ENCODE data around the gene APOC1.

- TF ChIP-seq ZNF565 (CRISPR knock-in tag; conservative IDR thresholded peaks at IDR 0.05; ENCODE audit: low read depth): no peak
- TF ChIP-seq ZC3H10 (CRISPR knock-in tag; IDR thresholded peaks at IDR 0.05): no peak
- TF ChIP-seq RARB (CRISPR knock-in tag; IDR thresholded peaks at IDR 0.05): no peak
- TF ChIP-seq PPARA (CRISPR knock-in tag; IDR thresholded peaks at IDR 0.05; ENCODE audit: borderline replicate concordance): no peak
- TF ChIP-seq CSRNP3 (CRISPR knock-in tag; IDR thresholded peaks at IDR 0.05): no peak
- TF ChIP-seq ESRRG (CRISPR knock-in tag; IDR thresholded peaks at IDR 0.05): no peak
- TF ChIP-seq ZFP30 (CRISPR knock-in tag; IDR thresholded peaks at IDR 0.05): no peak
- no peak for TF ChIP-seq PATZ1 (CRISPR knock-in tag; IDR thresholded peaks at IDR 0.05; ENCODE audit: borderline replicate concordance)
- no peak for TF ChIP-seq OSR1 (CRISPR knock-in tag; IDR thresholded peaks at IDR 0.05)
- no peak for TF ChIP-seq TOX (CRISPR knock-in tag; IDR thresholded peaks at IDR 0.05; ENCODE audit: borderline replicate concordance)
- no peak for TF ChIP-seq SNAI2 (CRISPR knock-in tag; IDR thresholded peaks at IDR 0.05)
- no peak for TF ChIP-seq CREB5 (CRISPR knock-in tag; IDR thresholded peaks at IDR 0.05; ENCODE audit: low read depth)
These were observed 13.8 kb upstream of the APOC1 start for GRCh38 chr19:44900328-44901244.
